HG02623 (cell line): Measurements from ENCODE around the gene MTIF3.

Experiments
- ATAC-seq: cut with Tn5 transposase; IDR thresholded peaks from one replicate; pipeline ENCODE4 v1.9.1; 2021; ENCODE audit warnings: moderate library complexity; ENCODE audit not compliant: unreplicated experiment

The MTIF3 gene

DNA sequence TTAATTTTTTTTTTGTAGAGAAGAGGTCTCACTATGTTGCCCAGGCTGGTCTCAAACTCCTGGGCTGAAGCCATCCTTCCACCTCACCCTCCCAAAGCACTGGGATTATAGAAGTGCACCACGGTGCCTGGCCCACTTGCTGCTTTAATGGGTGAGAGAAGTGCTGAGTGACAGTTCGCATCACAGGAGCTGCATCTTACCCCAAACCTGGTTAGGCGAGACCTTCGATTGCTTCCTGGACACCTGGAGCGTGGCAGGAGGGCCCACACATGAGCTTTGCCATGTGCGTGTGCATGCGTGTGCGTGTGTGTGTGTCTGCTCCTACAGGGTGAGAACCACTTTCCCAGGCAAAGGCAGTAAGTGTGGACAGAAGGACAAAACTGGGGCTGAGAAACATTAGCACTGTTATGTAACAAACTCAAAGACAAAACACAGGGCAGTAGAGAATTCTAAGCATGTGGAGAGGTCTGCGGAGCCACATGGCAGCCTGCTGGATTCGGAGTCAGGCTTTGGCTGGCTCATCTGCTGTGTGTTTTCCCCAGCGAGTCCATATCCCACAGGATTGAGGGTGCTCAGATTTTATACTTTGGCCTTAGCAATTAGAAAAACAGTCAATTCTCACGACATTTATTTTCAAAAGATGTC is 11.7 kb upstream of the MTIF3 start:
- ATAC-seq = no peak

DNA sequence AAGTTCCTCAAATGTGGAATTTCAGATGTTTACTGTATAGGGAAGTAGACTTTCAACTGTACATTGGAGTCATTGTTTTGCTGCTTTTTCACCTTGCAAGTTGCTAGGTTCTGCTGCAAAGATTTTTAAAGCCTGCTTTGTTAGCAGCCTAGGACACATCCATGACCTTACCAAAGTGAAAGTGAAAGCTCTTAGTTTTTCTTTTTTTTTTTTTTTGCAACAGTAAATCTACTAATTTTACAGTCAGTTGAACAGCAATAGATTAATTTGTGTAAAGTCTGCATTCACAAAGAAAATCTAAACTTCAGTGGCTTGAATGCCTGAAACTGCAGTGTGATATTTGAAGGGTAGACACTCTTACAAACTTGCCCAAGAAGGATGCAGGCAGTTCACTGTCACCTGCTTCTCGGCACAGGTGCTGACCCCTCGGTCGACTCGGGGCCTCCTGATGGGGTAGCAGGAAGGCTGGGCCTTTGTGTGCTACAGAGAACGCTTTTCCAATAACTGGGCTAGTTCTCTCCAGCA is 5.0 kb upstream of the MTIF3 start:
- ATAC-seq = no peak

GRCh38 chr13:27450921-27451471 is 632 bp upstream of the MTIF3 start:
- no peak for ATAC-seq

DNA sequence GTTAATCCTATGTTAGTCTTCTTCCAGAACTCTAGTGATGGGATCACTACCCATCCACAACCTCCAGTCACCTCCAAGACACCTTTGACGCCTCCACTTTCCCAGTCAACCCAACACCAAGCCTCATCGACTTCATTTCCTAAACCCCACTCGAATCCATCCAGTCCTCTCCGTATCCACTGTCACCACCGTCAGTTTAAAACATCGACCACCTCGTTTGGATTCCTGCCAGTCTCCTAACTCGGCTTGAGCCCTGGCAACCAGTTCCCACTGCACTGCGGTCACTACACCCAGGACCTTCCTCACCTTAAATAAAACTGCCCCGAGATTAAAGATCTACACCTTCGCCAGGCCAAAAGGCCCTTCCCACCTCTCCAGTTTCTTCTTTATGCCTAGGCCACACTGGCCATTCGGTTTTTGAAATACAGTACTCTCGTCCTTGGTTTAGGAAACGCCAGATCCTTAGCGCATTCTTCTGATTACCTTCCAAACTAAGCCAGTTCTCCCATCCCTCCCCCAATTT is 1.2 kb downstream of the MTIF3 start:
- no peak for ATAC-seq

- no peak for ATAC-seq
Measured at GRCh38 chr13:27448308-27448707, 2.1 kb downstream of the MTIF3 start.

GRCh38 chr13:27446986-27447583 is 3.3 kb downstream of the MTIF3 start:
- ATAC-seq = no peak

DNA sequence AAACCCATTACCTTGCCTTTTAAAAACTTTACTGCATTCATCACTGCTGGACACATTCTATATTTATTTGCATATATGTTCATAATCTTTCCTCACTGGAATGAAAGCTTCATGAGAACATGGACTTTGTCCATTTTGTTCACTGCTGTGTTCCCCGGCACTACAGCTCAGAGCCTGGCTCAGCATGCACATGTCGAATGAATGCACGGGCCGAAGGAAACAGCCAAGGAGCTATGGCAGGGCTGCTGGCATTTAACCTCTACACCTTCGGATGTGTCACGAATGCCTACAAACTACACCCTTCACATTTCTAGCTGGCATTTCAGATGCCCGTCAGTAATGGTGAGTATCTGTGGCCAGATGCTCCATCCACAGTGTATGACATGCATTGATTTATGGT is 7.6 kb downstream of the MTIF3 start:
- no peak for ATAC-seq

DNA sequence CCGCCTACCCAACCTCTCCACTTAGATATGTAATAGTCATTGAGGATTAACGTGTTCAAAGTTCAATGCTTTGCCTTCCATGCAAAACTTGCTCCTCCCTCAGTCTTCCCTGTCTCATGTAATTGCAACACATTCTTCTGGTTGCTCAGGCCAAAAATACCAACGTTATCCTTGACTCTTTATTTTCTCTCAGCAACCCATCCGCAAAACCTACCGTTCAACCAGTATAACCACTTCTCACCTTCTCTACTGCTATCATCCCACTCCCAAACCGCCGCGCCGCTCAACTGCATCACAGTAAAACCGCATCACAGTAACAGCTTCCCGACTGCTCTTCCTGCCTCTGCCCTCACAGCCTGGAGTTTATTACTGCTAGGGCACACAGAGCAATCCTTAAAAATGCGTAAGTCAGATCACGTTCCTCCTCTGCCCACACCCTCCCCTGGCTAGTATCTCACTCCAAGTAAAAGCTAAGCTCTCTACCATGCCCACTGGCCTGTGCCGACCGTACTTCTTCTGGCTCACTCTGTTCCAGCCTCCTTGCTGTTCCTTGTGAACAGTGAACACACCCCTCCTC is 8.2 kb downstream of the MTIF3 start:
- no peak for ATAC-seq

- ATAC-seq = no peak
Measured at GRCh38 chr13:27440408-27440807, 10.0 kb downstream of the MTIF3 start.

DNA sequence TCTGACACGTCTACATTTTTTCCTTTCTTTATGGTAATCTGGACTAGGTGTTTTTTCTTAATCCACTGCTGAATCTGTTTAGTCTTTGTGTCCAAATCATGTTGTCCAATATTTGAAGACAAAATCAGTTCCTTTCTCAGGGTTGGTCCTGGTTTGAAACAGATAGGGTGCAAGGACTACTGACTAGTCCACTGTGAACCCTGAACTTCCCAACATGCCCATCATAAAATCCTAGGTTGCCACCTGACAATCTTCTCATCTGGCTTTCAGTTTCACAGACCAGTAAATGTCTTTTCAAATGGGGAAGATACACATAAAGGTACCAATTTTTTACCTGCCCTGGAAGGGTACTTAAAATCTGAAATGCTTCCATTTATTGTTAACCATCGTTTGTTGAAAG is 13.2 kb downstream of the MTIF3 start:
- no peak for ATAC-seq

GRCh38 chr13:27432611-27433210 is 17.7 kb downstream of the MTIF3 start:
- ATAC-seq = no peak

- ATAC-seq = no peak
Measured at GRCh38 chr13:27432180-27432579, 18.2 kb downstream of the MTIF3 start.

DNA sequence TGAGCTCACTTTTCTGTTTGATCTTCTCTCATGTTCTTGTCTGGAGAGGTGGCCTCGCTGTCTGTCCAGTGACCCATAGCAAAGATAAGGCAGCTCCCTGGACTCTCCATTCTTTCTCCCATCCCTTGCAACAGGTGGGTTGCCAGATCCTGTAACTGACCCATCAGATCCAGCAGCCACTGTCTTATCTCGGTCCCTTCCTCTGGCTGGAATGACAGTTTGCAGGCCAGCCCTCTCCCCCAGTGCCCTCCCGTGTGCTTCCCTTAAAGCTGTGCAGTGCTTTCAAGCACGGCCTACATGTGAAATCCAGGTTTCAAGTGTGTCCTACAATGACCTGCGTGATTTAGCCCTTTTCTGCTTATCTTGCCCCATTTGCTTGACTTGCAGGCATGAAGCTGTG is 22.2 kb downstream of the MTIF3 start:
- ATAC-seq = no peak

DNA sequence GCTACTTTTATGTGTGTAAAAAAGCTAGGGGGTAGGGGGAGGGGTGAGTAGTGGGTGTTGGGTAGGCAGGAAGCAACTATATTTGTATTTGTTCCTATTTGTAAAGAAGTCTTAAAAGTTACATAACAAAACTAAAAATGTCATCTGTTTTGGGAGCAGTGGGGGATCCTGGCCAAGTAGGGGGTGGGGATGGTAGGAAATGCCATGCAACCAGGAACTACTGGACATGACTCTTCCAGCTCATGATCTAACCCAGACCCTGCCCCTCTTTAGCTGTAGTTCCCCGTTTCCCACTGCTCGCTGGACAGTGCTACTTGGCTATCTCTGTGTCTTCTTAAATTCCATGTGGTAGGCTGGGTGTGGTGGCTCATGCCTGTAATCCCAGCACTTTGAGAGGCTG is 22.7 kb downstream of the MTIF3 start:
- no peak for ATAC-seq

DNA sequence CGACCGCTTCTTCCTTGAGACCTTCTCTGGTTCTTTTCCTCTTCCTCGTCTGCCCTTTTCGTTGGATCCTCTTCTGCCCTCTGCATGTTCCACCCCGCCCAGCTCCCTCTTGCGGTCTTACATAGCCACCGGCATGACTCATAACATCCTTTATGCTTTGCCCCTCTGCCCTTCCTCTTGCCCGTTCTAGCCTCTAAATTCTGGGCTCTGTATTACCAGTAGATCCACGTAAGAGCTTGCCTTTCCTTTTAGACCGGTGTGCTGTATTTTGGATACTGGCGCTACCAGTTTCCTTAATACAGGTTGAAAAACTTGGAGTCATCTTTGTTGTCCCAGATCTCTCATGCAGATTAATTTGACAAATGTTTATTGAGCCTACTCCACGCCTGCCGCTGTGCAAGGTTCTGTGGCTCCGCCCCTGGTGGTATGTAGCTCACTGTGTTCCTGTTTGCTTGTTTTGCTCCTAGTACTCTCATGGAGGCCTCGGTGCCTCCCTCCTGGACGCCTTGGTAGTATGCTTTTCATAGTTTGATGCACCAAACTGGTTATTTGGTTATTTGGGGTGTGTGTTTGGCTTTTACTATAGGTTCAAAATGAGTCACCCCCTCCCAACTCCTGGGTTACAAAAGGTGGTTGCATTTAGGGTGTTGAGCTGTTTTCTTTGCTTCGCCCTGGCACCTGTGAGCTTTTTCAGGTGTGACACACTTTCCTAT is 24.3 kb downstream of the MTIF3 start:
- ATAC-seq = peak; percentile 59

DNA sequence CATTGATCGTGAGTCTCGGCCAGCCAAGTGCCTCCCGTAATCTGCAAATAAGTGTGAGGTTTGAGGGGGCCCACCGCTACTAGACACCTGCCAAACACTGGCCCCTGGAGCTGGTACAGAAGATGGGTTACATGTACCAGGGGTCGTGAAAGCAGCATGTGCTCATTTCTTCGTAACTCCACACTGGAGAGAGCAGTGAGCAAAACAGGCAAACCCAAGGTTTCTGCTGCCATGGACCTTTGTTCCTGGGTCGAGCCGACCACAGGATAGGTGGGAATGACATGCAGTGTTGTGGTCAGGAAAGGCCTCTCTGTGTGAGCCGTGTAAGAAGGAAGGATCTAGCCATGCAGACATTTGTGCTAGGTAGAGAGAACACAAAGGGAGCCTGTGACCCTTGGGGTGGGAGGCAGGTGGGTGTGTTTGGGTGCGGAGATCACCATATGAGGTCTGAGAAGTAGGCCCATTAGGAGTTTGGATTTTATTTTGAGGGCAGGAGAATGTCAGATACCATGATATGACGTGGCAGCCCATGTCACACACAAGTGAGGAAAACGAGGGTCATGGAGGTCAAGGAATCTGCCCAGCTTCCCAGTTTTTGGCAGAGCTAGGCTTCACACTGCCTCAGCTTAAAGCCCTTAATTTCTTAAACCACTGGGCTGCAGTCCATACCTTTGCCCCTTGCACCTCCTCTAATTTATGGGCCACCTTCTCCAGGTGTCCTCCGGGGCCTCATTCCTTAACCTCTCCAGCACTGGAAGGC is 25.0 kb downstream of the MTIF3 start:
- no peak for ATAC-seq

DNA sequence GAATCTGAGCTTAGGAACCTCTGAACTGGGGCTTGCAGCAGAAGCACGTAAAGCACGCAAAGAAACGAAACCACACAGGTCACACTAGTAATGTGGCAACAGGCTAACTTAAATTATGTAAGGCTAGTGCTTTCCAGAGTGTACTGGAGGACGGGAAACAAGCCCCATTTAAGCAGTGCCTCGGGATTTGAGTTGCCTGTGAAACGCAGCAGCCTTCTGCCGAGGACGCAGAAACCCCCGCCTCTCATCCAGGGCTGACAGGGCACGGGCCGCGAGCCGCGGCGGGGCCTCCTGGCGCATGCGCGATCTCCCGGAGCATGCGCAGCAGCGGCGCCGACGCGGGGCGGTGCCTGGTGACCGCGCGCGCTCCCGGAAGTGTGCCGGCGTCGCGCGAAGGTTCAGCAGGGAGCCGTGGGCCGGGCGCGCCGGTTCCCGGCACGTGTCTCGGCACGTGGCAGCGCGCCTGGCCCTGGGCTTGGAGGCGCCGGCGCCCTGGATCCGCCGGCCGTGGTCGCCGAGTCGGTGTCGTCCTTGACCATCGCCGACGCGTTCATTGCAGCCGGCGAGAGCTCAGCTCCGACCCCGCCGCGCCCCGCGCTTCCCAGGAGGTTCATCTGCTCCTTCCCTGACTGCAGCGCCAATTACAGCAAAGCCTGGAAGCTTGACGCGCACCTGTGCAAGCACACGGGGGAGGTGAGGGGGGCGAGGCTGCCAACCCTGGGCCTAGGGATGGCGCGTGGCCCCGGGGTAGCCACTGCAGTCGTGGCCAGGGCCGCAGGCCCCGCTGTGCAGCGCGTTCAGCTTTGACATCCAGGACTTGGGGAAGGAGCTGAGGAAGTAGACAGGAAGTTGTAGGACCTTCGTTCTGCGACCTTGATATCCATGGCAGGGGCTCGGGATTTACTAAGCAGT is 25.9 kb downstream of the MTIF3 start, which contains the start of gene GTF3A:
TSS of gene GTF3A (plus strand) at position 374 of the 912 bp plus-strand sequence.
- peak; percentile 65 for ATAC-seq

- ATAC-seq = no peak
Measured at GRCh38 chr13:27423333-27423732, 27.0 kb downstream of the MTIF3 start.
